H9 (cell line): ENCODE measurements around the gene PSMA3. TPM values are rescaled to one million over a fixed set of nuclear protein-coding genes. Genes with fewer than 3 reads are reported as not detected.

Source experiments
- DNase-seq: peaks from one replicate; pipeline ENCODE4 v3.0.0-alpha.2; 2017
- H2AFZ ChIP-seq: one replicate; pipeline ENCODE4 v1.6.1; 2013; ENCODE audit warnings: mild to moderate bottlenecking, low read length, control low read depth, moderate library complexity
- H2AK5ac ChIP-seq: 2 replicates; pipeline ENCODE4 v1.6.1; 2013; ENCODE audit warnings: low read length, control low read depth, mixed read lengths; ENCODE audit not compliant: insufficient read length
- H2BK120ac ChIP-seq: one replicate; pipeline ENCODE4 v1.6.1; 2013; ENCODE audit warnings: low read depth, mild to moderate bottlenecking, low read length, control low read depth, inconsistent platforms; ENCODE audit not compliant: poor library complexity, severe bottlenecking
- H2BK12ac ChIP-seq: 2 replicates; pipeline ENCODE4 v1.6.1; 2013; ENCODE audit warnings: low read length, control low read depth, mixed read lengths, low read depth; ENCODE audit not compliant: insufficient read length
- H2BK15ac ChIP-seq: 2 replicates; pipeline ENCODE4 v1.6.1; 2013; ENCODE audit warnings: low read depth, low read length, control low read depth
- H2BK20ac ChIP-seq: one replicate; pipeline ENCODE4 v1.6.1; 2013; ENCODE audit warnings: low read depth, mild to moderate bottlenecking, low read length, control low read depth, inconsistent platforms; ENCODE audit not compliant: poor library complexity, severe bottlenecking
- H2BK5ac ChIP-seq: 2 replicates; pipeline ENCODE4 v1.6.1; 2013; ENCODE audit warnings: low read length, control low read depth, mixed read lengths; ENCODE audit not compliant: insufficient read length
- H3K14ac ChIP-seq: 2 replicates; pipeline ENCODE4 v1.6.1; 2013; ENCODE audit warnings: low read length, control low read depth; ENCODE audit not compliant: insufficient read depth
- H3K18ac ChIP-seq: 2 replicates; pipeline ENCODE4 v1.6.1; 2013; ENCODE audit warnings: low read depth, mild to moderate bottlenecking, mixed read lengths, low read length, control low read depth; ENCODE audit not compliant: insufficient read length
- H3K23ac ChIP-seq: 2 replicates; pipeline ENCODE4 v1.6.1; 2013; ENCODE audit warnings: low read length, control low read depth, mixed read lengths, low read depth; ENCODE audit not compliant: insufficient read length
- H3K23me2 ChIP-seq: 2 replicates; pipeline ENCODE4 v1.6.1; 2013; ENCODE audit warnings: low read depth, mild to moderate bottlenecking, mixed read lengths, low read length, control low read depth; ENCODE audit not compliant: insufficient read length, poor library complexity, severe bottlenecking
- H3K27ac ChIP-seq: 2 replicates; pipeline ENCODE4 v1.5.1; 2013; ENCODE audit warnings: low read length, control low read depth, mixed read lengths, low read depth; ENCODE audit not compliant: insufficient read length
- H3K27me3 ChIP-seq: 2 replicates; pipeline ENCODE4 v1.6.1; 2013; ENCODE audit warnings: low read length, control low read depth, inconsistent platforms; ENCODE audit not compliant: insufficient read depth
- H3K4ac ChIP-seq: 2 replicates; pipeline ENCODE4 v1.6.1; 2013; ENCODE audit warnings: low read depth, mild to moderate bottlenecking, control low read depth, inconsistent platforms, low read length, moderate library complexity
- H3K4me1 ChIP-seq: 2 replicates; pipeline ENCODE4 v1.6.1; 2013; ENCODE audit warnings: low read length, control low read depth, inconsistent platforms; ENCODE audit not compliant: insufficient read depth
- H3K4me2 ChIP-seq: 2 replicates; pipeline ENCODE4 v1.6.1; 2013; ENCODE audit warnings: low read length, control low read depth, mixed read lengths; ENCODE audit not compliant: insufficient read length, insufficient read depth
- H3K56ac ChIP-seq: 2 replicates; pipeline ENCODE4 v1.6.1; 2013; ENCODE audit warnings: low read depth, mild to moderate bottlenecking, mixed read lengths, low read length, control low read depth; ENCODE audit not compliant: insufficient read length
- H3K79me1 ChIP-seq: 2 replicates; pipeline ENCODE4 v1.6.1; 2013; ENCODE audit warnings: low read depth, mild to moderate bottlenecking, moderate library complexity, low read length, control low read depth, inconsistent platforms; ENCODE audit not compliant: insufficient read depth, poor library complexity, severe bottlenecking
- H3K79me2 ChIP-seq: 2 replicates; pipeline ENCODE4 v1.6.1; 2013; ENCODE audit warnings: low read length, control low read depth, inconsistent platforms; ENCODE audit not compliant: insufficient read depth
- H3K9ac ChIP-seq: 2 replicates; pipeline ENCODE4 v1.6.1; 2013; ENCODE audit warnings: low read length, control low read depth, mixed read lengths; ENCODE audit not compliant: insufficient read length; ENCODE audit errors: extremely low read depth
- H3K9me3 ChIP-seq: one replicate; pipeline ENCODE4 v1.6.1; 2013; ENCODE audit warnings: low read depth, low read length, inconsistent platforms; ENCODE audit not compliant: control insufficient read depth
- H3T11ph ChIP-seq: one replicate; pipeline ENCODE4 v1.6.1; 2013; ENCODE audit warnings: mild to moderate bottlenecking, low read length, control low read depth, inconsistent platforms
- H4K20me1 ChIP-seq: one replicate; pipeline ENCODE4 v1.6.1; 2013; ENCODE audit not compliant: control insufficient read depth, insufficient read length, insufficient read depth
- H4K5ac ChIP-seq: 2 replicates; pipeline ENCODE4 v1.6.1; 2013; ENCODE audit warnings: low read depth, mild to moderate bottlenecking, mixed read lengths, low read length, control low read depth; ENCODE audit not compliant: insufficient read length
- H4K8ac ChIP-seq: replicated peaks from 2 replicates; pipeline ENCODE4 v1.6.1; 2013; ENCODE audit warnings: low read length, control low read depth, mixed read lengths, low read depth; ENCODE audit not compliant: insufficient read length
- H4K91ac ChIP-seq: 2 replicates; pipeline ENCODE4 v1.6.1; 2013; ENCODE audit warnings: low read depth, mild to moderate bottlenecking, moderate library complexity, mixed read lengths, low read length, control low read depth; ENCODE audit not compliant: insufficient read length
- H3K27ac Mint-ChIP-seq, 3 experiments: 2 replicates in 2 of 3; 3 replicates in 1 of 3; pipeline ENCODE4 v1.8.0; 2020 to 2021; ENCODE audit warnings: mixed read lengths in 3 of 3, mild to moderate bottlenecking in 1 of 3, moderate library complexity in 1 of 3
- H3K27me3 Mint-ChIP-seq: 2 replicates; pipeline ENCODE4 v1.8.0; 2021; ENCODE audit warnings: low read depth, mild to moderate bottlenecking, moderate library complexity, mixed read lengths
- H3K36me3 Mint-ChIP-seq, 3 experiments: 2 replicates in 2 of 3; 3 replicates in 1 of 3; pipeline ENCODE4 v1.8.0; 2020 to 2021; ENCODE audit warnings: low read depth in 3 of 3, mixed read lengths in 3 of 3; ENCODE audit not compliant: insufficient read depth in 1 of 3
- H3K4me1 Mint-ChIP-seq, 2 experiments: 2 replicates each; pipeline ENCODE4 v1.8.0; 2020; ENCODE audit warnings: mixed read lengths in 2 of 2
- H3K4me3 Mint-ChIP-seq, 2 experiments: 2 replicates in 1 of 2; 3 replicates in 1 of 2; pipeline ENCODE4 v1.8.0; 2020 to 2021; ENCODE audit warnings: mild to moderate bottlenecking in 2 of 2, mixed read lengths in 2 of 2, moderate library complexity in 1 of 2
- H3K9me3 Mint-ChIP-seq, 2 experiments: 2 replicates in 1 of 2; 3 replicates in 1 of 2; pipeline ENCODE4 v1.8.0; 2020; ENCODE audit warnings: mild to moderate bottlenecking in 2 of 2, mixed read lengths in 2 of 2, moderate library complexity in 1 of 2
- CTCF ChIP-seq: fragments of 200-600 bp; sonication (generic); conservative IDR thresholded peaks from 3 replicates; pipeline ENCODE4 v1.8.0; 2021; ENCODE audit warnings: antibody characterized with exemption, mild to moderate bottlenecking
- WGBS: extraction: QIAGEN DNeasy Blood & Tissue Kit; methylation state at CpG from one replicate; pipeline ENCODE4 v1.1.7; 2013; ENCODE audit warnings: missing lambda C conversion rate, low lambda C conversion rate, mixed read lengths; ENCODE audit not compliant: insufficient read length; ENCODE audit errors: extremely low coverage; 5-methylcytosine and 5-hydroxymethylcytosine counted together
- total RNA-seq: library from RNA; stranded (reverse); gene quantifications from 2 replicates; pipeline ENCODE4 v1.2.1, GENCODE V29; 2021

Gene PSMA3
- total RNA-seq, 1 experiment from 2014 or later: 342 TPM

GRCh38 chr14:58275527-58276190 is 31.0 kb downstream of the PSMA3 start:
- H3K27me3 ChIP-seq: no peaks in the 10 kb centered on the region
- H2BK12ac ChIP-seq: no peak overlapping the region
- no peaks in the 10 kb centered on the region for H3K27me3 Mint-ChIP-seq
- H2BK20ac ChIP-seq: no peak overlapping the region
- H3K4me3 Mint-ChIP-seq: no peak overlapping the region
- no peak overlapping the region for H2BK120ac ChIP-seq
- H3K9me3 ChIP-seq: no peaks in the 10 kb centered on the region
- no peaks in the 10 kb centered on the region for H3K4me1 Mint-ChIP-seq
- no peak overlapping the region for H2BK15ac ChIP-seq
- H3K23me2 ChIP-seq: no peaks in the 10 kb centered on the region
- H3K4me2 ChIP-seq: no peak overlapping the region
- no CpG with 5 or more reads among the region's 2 CpGs for WGBS
- H3K18ac ChIP-seq: no peak overlapping the region
- no peak overlapping the region for H3K9ac ChIP-seq
- H4K91ac ChIP-seq: no peak overlapping the region
- H3K4me1 ChIP-seq: no peaks in the 10 kb centered on the region
- H3K9me3 Mint-ChIP-seq: no peaks in the 10 kb centered on the region
- no peak overlapping the region for H3K14ac ChIP-seq
- H2AFZ ChIP-seq: no peak overlapping the region
- peaks cover 15 to 63% (median 53%) of the 10 kb centered on the region in 3 experiments; a peak in 6 of 7 replicates for H3K36me3 Mint-ChIP-seq
- H2BK5ac ChIP-seq: no peak overlapping the region
- peak overlapping the region in 1 of 3 experiments; percentile 79; a peak in 2 of 7 replicates for H3K27ac Mint-ChIP-seq
- H4K8ac ChIP-seq: no peak overlapping the region
- no peak overlapping the region for H3K27ac ChIP-seq
- TF ChIP-seq CTCF: no peak
- H3K4ac ChIP-seq: no peak overlapping the region
- DNase-seq: no peak
- peaks cover 6% of the 10 kb centered on the region for H3K79me1 ChIP-seq
- no peaks in the 10 kb centered on the region for H3K79me2 ChIP-seq
- no peak overlapping the region for H4K5ac ChIP-seq
- no peaks in the 10 kb centered on the region for H4K20me1 ChIP-seq
- H2AK5ac ChIP-seq: no peak overlapping the region
- H3T11ph ChIP-seq: no peak overlapping the region
- H3K56ac ChIP-seq: no peak overlapping the region
- no peak overlapping the region for H3K23ac ChIP-seq
